SKM-1 (cell line): Measurements from ENCODE around the gene SMC1B.
"Not testable (repeated sequence)": the region's sequence is repeated elsewhere in the genome, so short reads cannot be mapped to it uniquely, and the experiment has no call there.

ENCODE experiments used
- DNase-seq: peaks from one replicate; lab custom pipeline; 2025; ENCODE audit not compliant: unreplicated experiment; lab: John Stamatoyannopoulos, UW

Gene SMC1B, protein sequence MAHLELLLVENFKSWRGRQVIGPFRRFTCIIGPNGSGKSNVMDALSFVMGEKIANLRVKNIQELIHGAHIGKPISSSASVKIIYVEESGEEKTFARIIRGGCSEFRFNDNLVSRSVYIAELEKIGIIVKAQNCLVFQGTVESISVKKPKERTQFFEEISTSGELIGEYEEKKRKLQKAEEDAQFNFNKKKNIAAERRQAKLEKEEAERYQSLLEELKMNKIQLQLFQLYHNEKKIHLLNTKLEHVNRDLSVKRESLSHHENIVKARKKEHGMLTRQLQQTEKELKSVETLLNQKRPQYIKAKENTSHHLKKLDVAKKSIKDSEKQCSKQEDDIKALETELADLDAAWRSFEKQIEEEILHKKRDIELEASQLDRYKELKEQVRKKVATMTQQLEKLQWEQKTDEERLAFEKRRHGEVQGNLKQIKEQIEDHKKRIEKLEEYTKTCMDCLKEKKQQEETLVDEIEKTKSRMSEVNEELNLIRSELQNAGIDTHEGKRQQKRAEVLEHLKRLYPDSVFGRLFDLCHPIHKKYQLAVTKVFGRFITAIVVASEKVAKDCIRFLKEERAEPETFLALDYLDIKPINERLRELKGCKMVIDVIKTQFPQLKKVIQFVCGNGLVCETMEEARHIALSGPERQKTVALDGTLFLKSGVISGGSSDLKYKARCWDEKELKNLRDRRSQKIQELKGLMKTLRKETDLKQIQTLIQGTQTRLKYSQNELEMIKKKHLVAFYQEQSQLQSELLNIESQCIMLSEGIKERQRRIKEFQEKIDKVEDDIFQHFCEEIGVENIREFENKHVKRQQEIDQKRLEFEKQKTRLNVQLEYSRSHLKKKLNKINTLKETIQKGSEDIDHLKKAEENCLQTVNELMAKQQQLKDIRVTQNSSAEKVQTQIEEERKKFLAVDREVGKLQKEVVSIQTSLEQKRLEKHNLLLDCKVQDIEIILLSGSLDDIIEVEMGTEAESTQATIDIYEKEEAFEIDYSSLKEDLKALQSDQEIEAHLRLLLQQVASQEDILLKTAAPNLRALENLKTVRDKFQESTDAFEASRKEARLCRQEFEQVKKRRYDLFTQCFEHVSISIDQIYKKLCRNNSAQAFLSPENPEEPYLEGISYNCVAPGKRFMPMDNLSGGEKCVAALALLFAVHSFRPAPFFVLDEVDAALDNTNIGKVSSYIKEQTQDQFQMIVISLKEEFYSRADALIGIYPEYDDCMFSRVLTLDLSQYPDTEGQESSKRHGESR

DNA sequence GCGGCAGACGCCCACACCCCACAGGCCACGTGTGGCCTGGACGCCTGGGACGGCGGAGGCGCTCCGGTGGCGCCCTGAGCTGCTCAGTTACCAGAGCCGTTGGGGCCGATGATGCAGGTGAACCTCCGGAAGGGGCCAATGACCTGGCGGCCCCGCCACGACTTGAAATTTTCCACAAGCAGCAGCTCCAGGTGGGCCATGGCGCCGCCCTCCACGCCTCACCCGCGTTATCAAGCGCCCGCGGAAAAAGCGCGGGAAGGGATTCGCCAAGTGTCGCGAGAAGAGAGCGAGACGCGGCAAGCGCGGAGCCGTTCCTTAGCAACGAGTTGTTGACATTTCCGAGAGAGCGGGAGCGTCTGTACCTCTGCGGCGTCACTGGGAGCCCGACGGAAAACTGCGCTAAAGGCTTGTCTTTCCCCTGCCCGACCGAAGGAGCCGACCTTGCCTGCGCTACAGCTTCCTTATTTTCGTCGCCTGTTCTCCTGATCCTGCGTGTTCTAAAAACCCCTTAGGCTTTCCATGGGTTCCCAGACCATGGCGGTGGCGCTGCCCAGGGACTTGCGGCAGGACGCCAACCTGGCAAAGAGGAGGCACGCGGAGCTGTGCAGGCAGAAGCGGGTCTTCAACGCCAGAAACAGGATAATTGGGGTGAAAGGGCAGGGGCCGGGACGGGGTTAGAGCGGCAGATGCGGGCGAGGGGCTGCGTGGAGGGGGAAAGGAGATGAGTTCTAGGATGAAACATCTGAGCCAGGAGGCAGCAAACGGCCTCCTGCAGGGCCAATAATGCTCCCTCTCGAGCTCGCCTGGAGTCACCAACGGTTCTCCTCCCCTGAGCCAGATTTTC is at the start of gene SMC1B, which contains the start of gene RIBC2:
SMC1B (minus strand) TSS at position 232 of the 844 bp plus-strand sequence; CDS start at position 200, 32 bp downstream.
RIBC2 (plus strand) TSS at position 326 of the 844 bp plus-strand sequence; CDS start at position 520, 194 bp downstream.
- DNase-seq = peak; percentile 73

DNA sequence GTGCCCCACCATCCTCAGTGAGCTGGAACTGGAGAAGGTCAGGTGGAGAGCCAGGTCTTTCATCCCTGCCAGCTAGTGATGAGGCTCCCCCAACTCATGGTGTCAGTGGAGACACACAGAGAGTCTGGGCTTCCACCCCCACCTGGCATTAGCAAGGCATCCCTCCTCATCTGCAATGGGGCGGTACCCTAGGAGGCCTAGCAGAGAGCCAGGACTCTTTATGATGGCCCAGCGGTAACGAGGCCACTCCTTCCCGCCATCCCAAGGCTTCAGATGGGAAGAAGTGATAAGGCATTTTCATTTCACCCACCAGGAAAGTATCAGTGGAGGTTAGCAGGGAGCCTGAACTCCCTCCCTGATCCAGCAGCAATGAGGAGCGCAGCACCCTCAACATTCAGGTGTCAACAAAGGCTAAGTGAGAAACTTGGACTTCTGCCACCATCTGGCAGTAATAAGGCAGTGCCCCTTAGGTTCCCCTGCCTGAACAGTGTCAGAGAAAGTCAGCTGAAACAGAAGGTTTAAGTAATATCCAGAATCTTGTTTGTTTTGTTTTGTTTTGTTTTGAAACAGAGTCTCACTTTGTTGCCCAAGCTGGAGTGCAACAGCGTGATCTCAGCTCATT is 48.7 kb upstream of the SMC1B start:
- DNase-seq = no peak

- no peak for DNase-seq
Measured at GRCh38 chr22:45460288-45461109, 47.1 kb upstream of the SMC1B start.

GRCh38 chr22:45459235-45459634 is 45.8 kb upstream of the SMC1B start:
- DNase-seq = no peak

DNA sequence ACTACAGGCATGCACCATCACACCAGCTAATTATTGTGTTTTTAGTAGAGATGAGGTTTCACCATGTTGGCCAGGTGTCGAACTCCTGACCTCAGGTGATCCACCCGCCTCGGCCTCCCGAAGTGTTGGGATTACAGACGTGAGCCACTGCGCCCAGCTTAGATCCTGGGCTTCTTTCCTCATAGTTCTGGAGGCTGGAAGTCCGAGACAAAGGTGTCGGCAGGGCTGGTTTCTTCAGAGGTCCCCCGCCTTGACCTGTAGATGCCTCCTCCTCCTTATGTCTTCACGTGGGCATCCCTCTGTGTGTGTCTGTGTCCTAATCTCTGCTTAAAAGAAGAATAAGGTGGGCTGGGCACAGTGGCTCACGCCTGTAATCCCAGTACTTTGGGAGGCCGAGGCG is 45.1 kb upstream of the SMC1B start:
- no peak for DNase-seq

GRCh38 chr22:45456811-45457210 is 43.4 kb upstream of the SMC1B start:
- DNase-seq = no peak

- DNase-seq = no peak
Measured at GRCh38 chr22:45455621-45456020, 42.2 kb upstream of the SMC1B start.

GRCh38 chr22:45455212-45455611 is 41.8 kb upstream of the SMC1B start:
- no peak for DNase-seq

DNA sequence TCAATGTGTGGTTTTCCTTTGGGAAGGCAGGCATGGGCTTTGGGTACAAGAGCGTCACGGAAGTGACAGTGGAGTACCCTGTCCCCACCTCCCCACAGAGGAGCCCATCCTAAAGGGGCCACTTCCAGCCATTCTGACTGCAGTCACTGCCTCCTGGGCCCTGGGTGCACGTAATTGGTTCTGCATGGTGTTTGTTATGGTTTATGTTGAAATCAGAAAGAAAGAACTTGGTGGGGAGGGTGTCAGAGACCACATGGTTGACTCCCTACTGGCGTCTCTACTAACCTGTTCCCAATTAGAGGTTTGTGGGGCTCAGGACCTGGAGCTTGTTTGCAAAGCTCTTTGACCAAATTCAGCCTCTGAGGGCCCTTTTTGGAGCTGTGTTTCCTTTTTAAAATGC is 40.9 kb upstream of the SMC1B start:
- DNase-seq = no peak

- DNase-seq = no peak
Measured at GRCh38 chr22:45453764-45454163, 40.4 kb upstream of the SMC1B start.

DNA sequence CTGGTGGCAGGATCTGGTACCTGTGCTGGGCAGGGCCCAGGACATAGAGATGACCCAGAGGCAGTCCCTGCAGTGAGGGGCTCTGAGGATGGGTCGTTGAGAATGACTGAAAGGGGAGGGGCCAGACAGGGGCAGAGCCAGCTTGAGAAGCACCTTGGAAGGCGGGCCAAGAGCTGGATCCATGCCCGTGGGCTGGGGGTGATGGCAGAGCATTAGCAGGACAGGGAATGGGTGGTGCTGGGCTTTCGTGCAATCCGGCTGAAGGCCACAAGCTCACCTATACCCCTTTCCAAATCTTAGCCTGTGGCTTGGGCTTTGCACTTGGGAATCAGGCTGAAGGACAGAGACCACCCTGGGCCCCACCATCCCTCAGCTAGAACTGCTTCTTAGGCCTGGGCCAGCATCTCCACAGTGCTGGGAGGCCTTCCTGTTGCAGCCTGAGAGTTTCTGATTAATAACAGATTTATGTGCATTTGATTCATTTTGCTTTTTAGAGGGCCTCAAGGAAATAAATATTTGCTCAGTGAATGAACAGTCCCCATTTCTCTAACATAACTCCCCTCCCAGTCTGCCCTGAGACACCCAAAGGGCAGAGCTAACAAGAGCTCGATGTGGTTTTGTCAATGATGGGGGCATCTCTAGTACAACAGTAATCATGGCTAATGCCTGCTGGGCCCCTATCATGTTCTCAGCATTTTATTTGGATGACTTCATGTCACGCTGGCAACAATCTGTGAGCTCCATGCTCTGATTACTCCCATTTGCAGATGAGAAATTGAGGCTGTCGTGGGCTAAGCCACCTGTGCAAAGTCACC is 39.4 kb upstream of the SMC1B start:
- no peak for DNase-seq

DNA sequence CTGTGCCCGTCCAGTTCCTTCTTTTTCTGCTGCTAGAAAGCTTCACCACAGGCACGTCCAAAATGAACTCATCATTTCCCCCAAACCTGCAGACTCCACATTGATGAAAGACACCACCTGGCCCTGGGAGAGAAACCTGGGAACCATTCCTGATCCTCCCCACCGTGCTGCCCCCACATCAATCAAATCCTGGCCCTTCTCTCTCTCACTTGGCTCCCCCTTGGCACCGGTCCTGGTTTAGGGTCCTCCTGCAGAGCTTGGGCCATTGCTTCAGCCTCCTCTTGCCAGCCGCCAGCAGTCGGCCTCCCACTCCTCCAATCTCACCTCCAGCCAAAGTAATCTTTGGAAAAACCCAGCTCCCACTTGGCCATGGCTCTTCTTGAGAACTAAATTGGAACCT is 38.6 kb upstream of the SMC1B start:
- no peak for DNase-seq

DNA sequence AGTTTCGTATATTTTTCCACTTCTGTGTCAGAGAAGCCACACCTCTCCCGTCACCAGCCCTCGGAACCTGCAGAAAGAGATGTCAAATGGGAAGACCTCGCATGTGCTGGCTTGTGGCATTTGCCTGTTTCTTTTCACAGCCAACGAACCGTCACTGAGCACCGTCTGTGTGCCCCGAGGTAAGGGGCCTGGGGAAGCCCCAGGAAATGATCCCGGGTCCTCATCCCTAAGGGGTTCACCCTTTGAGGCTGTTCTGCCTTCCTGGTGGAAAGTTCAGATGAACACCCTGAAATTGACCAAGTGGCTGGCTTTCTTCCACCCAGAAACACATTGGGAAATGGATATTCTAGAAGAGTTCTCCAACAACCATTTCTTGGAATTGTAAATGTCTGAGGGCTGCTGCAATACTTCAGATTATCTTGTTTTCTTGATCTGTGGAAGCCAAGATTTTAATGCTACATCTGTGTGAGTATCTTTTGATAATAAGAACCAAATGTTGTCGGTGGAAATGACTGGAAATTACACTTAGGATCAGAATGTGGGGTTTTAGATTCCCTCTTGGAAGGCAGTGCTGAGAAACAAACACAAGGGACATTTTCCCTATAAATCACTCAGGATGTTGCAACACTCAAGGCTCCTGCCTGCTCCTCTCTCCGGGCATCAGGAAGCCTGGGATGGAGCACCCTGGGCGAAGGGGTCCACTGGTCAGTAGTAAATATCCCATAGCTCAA is 37.7 kb upstream of the SMC1B start:
- DNase-seq = no peak

GRCh38 chr22:45450101-45450785 is 36.8 kb upstream of the SMC1B start:
- DNase-seq = no peak

GRCh38 chr22:45449442-45449841 is 36.0 kb upstream of the SMC1B start:
- DNase-seq = not testable (repeated sequence)

DNA sequence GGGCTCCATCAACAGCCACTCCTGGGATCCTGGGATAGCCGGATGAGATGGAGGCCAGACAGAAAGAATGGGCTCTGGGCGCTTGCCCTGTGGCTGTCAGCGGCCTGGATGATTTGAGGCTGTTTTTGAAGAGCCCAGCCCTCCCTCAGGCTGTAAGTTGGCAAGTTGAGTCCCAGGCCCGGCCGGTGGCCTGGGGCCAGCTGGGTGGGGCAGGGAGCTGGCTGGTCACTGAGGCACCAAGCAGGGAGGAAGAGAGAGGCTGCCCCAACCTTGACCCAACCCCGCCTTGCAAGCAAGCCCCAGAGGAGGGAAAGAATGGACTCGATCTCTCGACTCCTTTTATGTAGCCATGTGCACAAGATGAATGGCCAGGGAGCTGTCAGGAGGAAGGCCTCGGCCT is 35.0 kb upstream of the SMC1B start:
- DNase-seq = no peak

- DNase-seq = not testable (repeated sequence)
Measured at GRCh38 chr22:45447596-45447995, 34.2 kb upstream of the SMC1B start.
